Stimulated activated CD8-positive, alpha-beta memory T cell treated with anti-CD3 and anti-CD28 coated beads, Interleukin-4, amount 100 ng/mL, for 24 hours (primary cell): ENCODE results near the gene TSPEAR.

Experiments
- DNase-seq: peaks from one replicate; pipeline ENCODE4 v3.0.0-alpha.2; 2020; ENCODE audit warnings: low read depth

TSPEAR gene

GRCh38 chr21:44462086-44462833 is 249.1 kb downstream of the TSPEAR start:
- DNase-seq, result no peak

GRCh38 chr21:44461464-44462001 is 249.8 kb downstream of the TSPEAR start:
- no peak for DNase-seq

GRCh38 chr21:44461005-44461404 is 250.4 kb downstream of the TSPEAR start:
- DNase-seq, result no peak

- no peak for DNase-seq
Measured at GRCh38 chr21:44460441-44460755, 251.0 kb downstream of the TSPEAR start.

- DNase-seq, result no peak
Measured at GRCh38 chr21:44459712-44460440, 251.5 kb downstream of the TSPEAR start.

GRCh38 chr21:44458971-44459711 is 252.2 kb downstream of the TSPEAR start:
- DNase-seq, result no peak

GRCh38 chr21:44456915-44457736 is 254.2 kb downstream of the TSPEAR start:
- no peak for DNase-seq

GRCh38 chr21:44456214-44456914 is 255.0 kb downstream of the TSPEAR start:
- DNase-seq, result no peak

GRCh38 chr21:44455524-44456213 is 255.7 kb downstream of the TSPEAR start:
- DNase-seq, result no peak

- DNase-seq, result peak; percentile 70
Measured at GRCh38 chr21:44454747-44455523, 256.4 kb downstream of the TSPEAR start, which contains the start of gene LRRC3. Gene LRRC3 (plus strand): TSS chr21:44455510. CDS start chr21:44456645, 1,135 bp downstream.

GRCh38 chr21:44454058-44454457 is 257.3 kb downstream of the TSPEAR start:
- DNase-seq, result no peak

GRCh38 chr21:44453120-44453519 is 258.3 kb downstream of the TSPEAR start:
- no peak for DNase-seq

GRCh38 chr21:44450999-44451398 is 260.4 kb downstream of the TSPEAR start:
- DNase-seq, result no peak

GRCh38 chr21:44450402-44450801 is 261.0 kb downstream of the TSPEAR start:
- DNase-seq, result no peak

GRCh38 chr21:44449473-44450363 is 261.7 kb downstream of the TSPEAR start:
- DNase-seq, result no peak

GRCh38 chr21:44448651-44449131 is 262.7 kb downstream of the TSPEAR start:
- no peak for DNase-seq
